Measurements from ENCODE around the gene JTB.

DNA sequence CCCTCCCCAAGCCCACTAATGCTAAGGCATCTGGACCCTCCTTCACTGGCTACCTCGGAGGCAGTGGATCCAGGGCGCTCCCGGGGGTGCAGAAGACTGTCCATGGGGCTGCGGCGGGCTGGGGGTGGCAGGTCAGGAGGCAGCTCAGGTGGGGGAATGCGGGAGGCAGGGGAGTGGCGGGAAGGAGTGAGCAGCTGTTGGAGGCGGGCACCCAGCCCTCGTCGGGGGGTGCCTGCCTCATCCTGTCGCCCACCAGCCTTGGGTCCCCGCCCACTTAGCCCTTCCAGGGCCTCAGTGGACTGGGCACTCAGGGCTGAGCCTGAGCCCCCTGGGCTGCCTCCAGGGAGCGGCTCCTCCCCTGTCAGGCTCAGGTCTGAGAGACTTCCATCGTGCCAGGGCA, 44.0 kb downstream of the JTB start:
- no peak for TF ChIP-seq SIN3A (IDR thresholded peaks at IDR 0.05; ENCODE audit: borderline replicate concordance, insufficient read depth, low read length)
- no peak for TF ChIP-seq POLR2AphosphoS5 (IDR thresholded peaks at IDR 0.05; ENCODE audit: low read depth, low read length)
- TF ChIP-seq, protein P1, sequence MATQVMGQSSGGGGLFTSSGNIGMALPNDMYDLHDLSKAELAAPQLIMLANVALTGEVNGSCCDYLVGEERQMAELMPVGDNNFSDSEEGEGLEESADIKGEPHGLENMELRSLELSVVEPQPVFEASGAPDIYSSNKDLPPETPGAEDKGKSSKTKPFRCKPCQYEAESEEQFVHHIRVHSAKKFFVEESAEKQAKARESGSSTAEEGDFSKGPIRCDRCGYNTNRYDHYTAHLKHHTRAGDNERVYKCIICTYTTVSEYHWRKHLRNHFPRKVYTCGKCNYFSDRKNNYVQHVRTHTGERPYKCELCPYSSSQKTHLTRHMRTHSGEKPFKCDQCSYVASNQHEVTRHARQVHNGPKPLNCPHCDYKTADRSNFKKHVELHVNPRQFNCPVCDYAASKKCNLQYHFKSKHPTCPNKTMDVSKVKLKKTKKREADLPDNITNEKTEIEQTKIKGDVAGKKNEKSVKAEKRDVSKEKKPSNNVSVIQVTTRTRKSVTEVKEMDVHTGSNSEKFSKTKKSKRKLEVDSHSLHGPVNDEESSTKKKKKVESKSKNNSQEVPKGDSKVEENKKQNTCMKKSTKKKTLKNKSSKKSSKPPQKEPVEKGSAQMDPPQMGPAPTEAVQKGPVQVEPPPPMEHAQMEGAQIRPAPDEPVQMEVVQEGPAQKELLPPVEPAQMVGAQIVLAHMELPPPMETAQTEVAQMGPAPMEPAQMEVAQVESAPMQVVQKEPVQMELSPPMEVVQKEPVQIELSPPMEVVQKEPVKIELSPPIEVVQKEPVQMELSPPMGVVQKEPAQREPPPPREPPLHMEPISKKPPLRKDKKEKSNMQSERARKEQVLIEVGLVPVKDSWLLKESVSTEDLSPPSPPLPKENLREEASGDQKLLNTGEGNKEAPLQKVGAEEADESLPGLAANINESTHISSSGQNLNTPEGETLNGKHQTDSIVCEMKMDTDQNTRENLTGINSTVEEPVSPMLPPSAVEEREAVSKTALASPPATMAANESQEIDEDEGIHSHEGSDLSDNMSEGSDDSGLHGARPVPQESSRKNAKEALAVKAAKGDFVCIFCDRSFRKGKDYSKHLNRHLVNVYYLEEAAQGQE (IDR thresholded peaks at IDR 0.05; ENCODE audit: insufficient read depth in 1 of 2, low read depth in 2 of 2, low read length in 2 of 2) = no peak
